H1 (cell line): ENCODE results near the gene DLGAP3. TPM values are rescaled to one million over a fixed set of nuclear protein-coding genes. Genes with fewer than 3 reads are reported as not detected.

Experiments used
- CTCF ChIA-PET: fragments of 300-600 bp; sonication (Branson Sonifier 250); formaldehyde crosslinking; loops from one replicate; lab custom pipeline; 2021; ENCODE audit not compliant: partially characterized antibody; lab: Charles Lee
- POLR2A ChIA-PET: fragments of 300-600 bp; sonication (Branson Sonifier 250); formaldehyde crosslinking; loops from one replicate; lab custom pipeline; 2021; ENCODE audit warnings: inconsistent platforms; ENCODE audit not compliant: partially characterized antibody; lab: Charles Lee
- DNase-seq, 2 experiments: peaks; one replicate each; pipeline versions ENCODE4 v3.0.0 to v3.0.0-alpha.2; 2010 to 2022; ENCODE audit warnings: low spot score in 2 of 2, low read depth in 1 of 2, mixed read lengths in 1 of 2
- FAIRE-seq: peaks from 2 replicates; lab custom pipeline; 2011; peaks lifted over from hg19 to GRCh38; lab: Jason Lieb, UNC
- H2AFZ ChIP-seq: 2 replicates; pipeline ENCODE4 v1.8.1; 2012; ENCODE audit warnings: low read length, inconsistent platforms
- H2AK5ac ChIP-seq: 2 replicates; pipeline ENCODE4 v1.6.1; 2013; ENCODE audit warnings: low read depth, low read length
- H2BK120ac ChIP-seq: replicated peaks from 2 replicates; pipeline ENCODE3; 2013; ENCODE audit warnings: low read depth, low read length, inconsistent platforms
- H2BK12ac ChIP-seq: 2 replicates; pipeline ENCODE4 v1.6.1; 2013; ENCODE audit warnings: low read depth, low read length
- H2BK15ac ChIP-seq: 2 replicates; pipeline ENCODE4 v1.6.1; 2013; ENCODE audit warnings: low read length
- H2BK20ac ChIP-seq: 2 replicates; pipeline ENCODE4 v1.6.1; 2013; ENCODE audit warnings: low read length
- H2BK5ac ChIP-seq: 2 replicates; pipeline ENCODE4 v1.6.1; 2013; ENCODE audit warnings: low read depth, low read length
- H3K14ac ChIP-seq: 2 replicates; pipeline ENCODE4 v1.6.1; 2013; ENCODE audit warnings: inconsistent platforms; ENCODE audit not compliant: insufficient read length
- H3K18ac ChIP-seq: 2 replicates; pipeline ENCODE4 v1.6.1; 2013; ENCODE audit warnings: low read length; ENCODE audit errors: extremely low read depth
- H3K23ac ChIP-seq: 2 replicates; pipeline ENCODE4 v1.6.1; 2013; ENCODE audit warnings: inconsistent platforms; ENCODE audit not compliant: insufficient read length
- H3K23me2 ChIP-seq: 2 replicates; pipeline ENCODE4 v1.6.1; 2013; ENCODE audit warnings: low read depth, low read length
- H3K27ac ChIP-seq: 2 replicates; pipeline ENCODE4 v1.6.1; 2011; ENCODE audit warnings: low read depth, low read length, inconsistent platforms
- H3K27me3 ChIP-seq, 4 experiments: replicated peaks in 1 of 4; 1 replicate in 1 of 4; 2 replicates in 3 of 4; pipeline versions ENCODE4 v1.6.1 to v1.8.1; 2011 to 2013; ENCODE audit warnings: low read length in 3 of 4, mild to moderate bottlenecking in 3 of 4, inconsistent platforms in 2 of 4, mixed read lengths in 2 of 4, moderate library complexity in 1 of 4; ENCODE audit not compliant: control insufficient read depth in 3 of 4, insufficient read depth in 3 of 4; ENCODE audit errors: extremely low read depth in 1 of 4
- H3K36me3 ChIP-seq, 4 experiments: 2 replicates each; pipeline versions ENCODE4 v1.6.1 to v1.8.1; 2011 to 2013; ENCODE audit warnings: mild to moderate bottlenecking in 4 of 4, low read length in 3 of 4, moderate library complexity in 2 of 4, control low read depth in 1 of 4, inconsistent platforms in 1 of 4; ENCODE audit not compliant: insufficient read depth in 4 of 4, control insufficient read depth in 2 of 4
- H3K4ac ChIP-seq: replicated peaks from 2 replicates; pipeline ENCODE3; 2013; ENCODE audit warnings: low read length, low read depth, mixed read lengths, inconsistent platforms; ENCODE audit not compliant: insufficient read length
- H3K4me1 ChIP-seq, 4 experiments: replicated peaks in 1 of 4; 1 replicate in 1 of 4; 2 replicates in 3 of 4; pipeline versions ENCODE4 v1.6.1 to v1.8.1; 2011 to 2013; ENCODE audit warnings: low read length in 3 of 4, inconsistent platforms in 2 of 4, mixed read lengths in 1 of 4; ENCODE audit not compliant: insufficient read depth in 4 of 4, control insufficient read depth in 3 of 4
- H3K4me2 ChIP-seq, 2 experiments: 2 replicates each; pipeline versions ENCODE4 v1.6.1 to v1.8.1; 2011 to 2013; ENCODE audit warnings: low read depth in 2 of 2, low read length in 2 of 2, control low read depth in 1 of 2, inconsistent platforms in 1 of 2, mild to moderate bottlenecking in 1 of 2; ENCODE audit not compliant: insufficient read depth in 1 of 2
- H3K4me3 ChIP-seq, 4 experiments: fragments of 200-600, 300-600 bp in 1 of 4; sonication (generic), shearing (Covaris generic), sonication (Bioruptor Twin) in 1 of 4; 2 replicates each; pipeline versions ENCODE4 v1.5.1 to v1.8.1; 2011 to 2016; ENCODE audit warnings: low read length in 4 of 4, low read depth in 3 of 4, control low read depth in 2 of 4, inconsistent platforms in 2 of 4, mild to moderate bottlenecking in 2 of 4, mixed read lengths in 1 of 4, moderate library complexity in 1 of 4; ENCODE audit not compliant: insufficient read depth in 2 of 4; ENCODE audit errors: extremely low read depth in 1 of 4
- H3K56ac ChIP-seq: replicated peaks from 2 replicates; pipeline ENCODE3; 2013; ENCODE audit warnings: low read depth, mild to moderate bottlenecking, mixed read lengths, low read length, inconsistent platforms; ENCODE audit not compliant: insufficient read length
- H3K79me1 ChIP-seq: 2 replicates; pipeline ENCODE4 v1.6.1; 2013; ENCODE audit warnings: low read depth, low read length, control low read depth
- H3K79me2 ChIP-seq, 2 experiments: 2 replicates each; pipeline versions ENCODE4 v1.6.1 to v1.8.1; 2012 to 2013; ENCODE audit warnings: low read length in 2 of 2, mild to moderate bottlenecking in 2 of 2, inconsistent platforms in 1 of 2; ENCODE audit not compliant: insufficient read depth in 2 of 2, control insufficient read depth in 1 of 2
- H3K9ac ChIP-seq, 4 experiments: replicated peaks in 1 of 4; 1 replicate in 1 of 4; 2 replicates in 3 of 4; pipeline versions ENCODE4 v1.6.1 to v1.8.1; 2011 to 2013; ENCODE audit warnings: low read depth in 3 of 4, low read length in 3 of 4, control low read depth in 2 of 4, mild to moderate bottlenecking in 2 of 4, moderate library complexity in 2 of 4, inconsistent platforms in 1 of 4; ENCODE audit errors: extremely low read depth in 1 of 4
- H3K9me3 ChIP-seq, 2 experiments: 2 replicates each; pipeline versions ENCODE4 v1.6.1 to v1.8.1; 2012 to 2013; ENCODE audit warnings: mild to moderate bottlenecking in 2 of 2, moderate library complexity in 2 of 2, control low read depth in 1 of 2, inconsistent platforms in 1 of 2, low read depth in 1 of 2, low read length in 1 of 2, mixed read lengths in 1 of 2; ENCODE audit not compliant: insufficient read depth in 2 of 2
- H4K20me1 ChIP-seq, 2 experiments: replicated peaks in 1 of 2; 2 replicates each; pipeline versions ENCODE3 to v1.8.1; 2011 to 2013; ENCODE audit warnings: inconsistent platforms in 2 of 2, low read length in 2 of 2, mild to moderate bottlenecking in 1 of 2; ENCODE audit not compliant: insufficient read depth in 2 of 2, control insufficient read depth in 1 of 2
- H4K5ac ChIP-seq: 2 replicates; pipeline ENCODE4 v1.6.1; 2013; ENCODE audit warnings: low read length, low read depth, mixed read lengths, inconsistent platforms; ENCODE audit not compliant: insufficient read length
- H4K8ac ChIP-seq: 2 replicates; pipeline ENCODE4 v1.8.0; 2013; ENCODE audit warnings: mild to moderate bottlenecking, moderate library complexity, low read length, inconsistent platforms; ENCODE audit not compliant: insufficient read depth; ENCODE audit errors: extremely low read depth
- H4K91ac ChIP-seq: replicated peaks from 2 replicates; pipeline ENCODE3; 2013; ENCODE audit warnings: low read length, mixed read lengths, inconsistent platforms; ENCODE audit not compliant: insufficient read length
- BACH1 ChIP-seq: IDR thresholded peaks from 2 replicates; pipeline ENCODE4 v1.6.1; 2012; ENCODE audit warnings: low read length, improper control_type of control experiment
- EGR1 ChIP-seq: IDR thresholded peaks from 2 replicates; pipeline ENCODE4 v1.6.1; 2011; ENCODE audit warnings: low read depth, low read length, borderline replicate concordance
- GABPA ChIP-seq: IDR thresholded peaks from 2 replicates; pipeline ENCODE4 v1.6.1; 2011; ENCODE audit warnings: mild to moderate bottlenecking, low read length, moderate library complexity, borderline replicate concordance; ENCODE audit not compliant: insufficient read depth
- WGBS, 2 experiments: shearing (Covaris generic) in 1 of 2; methylation state at CpG; one replicate each; pipeline versions ENCODE4 v1.1.6 to v1.1.7; 2013 to 2015; ENCODE audit warnings: low lambda C conversion rate in 2 of 2, mixed read lengths in 2 of 2, inconsistent platforms in 1 of 2, low coverage in 1 of 2, missing lambda C conversion rate in 1 of 2; ENCODE audit not compliant: insufficient replicate concordance in 2 of 2, insufficient coverage in 1 of 2, insufficient read length in 1 of 2; ENCODE audit errors: extremely low coverage in 1 of 2, missing lambda C conversion rate in 1 of 2; 5-methylcytosine and 5-hydroxymethylcytosine counted together
- long read RNA-seq, 2 experiments: library from RNA in 1 of 2; library from capped mRNA in 1 of 2; stranded (forward); transcript quantifications; one replicate each; pipeline ENCODE4 v2.0.0, GENCODE V29; 2021; ENCODE audit warnings: inconsistent platforms in 1 of 2
- polyA minus RNA-seq, 3 experiments: library from RNA; depleted of rRNA, polyadenylated mRNA; stranded (reverse); fragments of >200 nt; gene quantifications; 1 replicate in 2 of 3; 2 replicates in 1 of 3; pipeline ENCODE4 v1.2.3, GENCODE V29; 2011
- polyA plus RNA-seq, 7 experiments: library from polyadenylated mRNA; depleted of rRNA in 3 of 7; stranded (reverse) in 5 of 7; unstranded in 2 of 7; fragments of >200 nt in 5 of 7; fragments of 200-250 nt in 2 of 7; gene quantifications; 1 replicate in 5 of 7; 2 replicates in 1 of 7; 4 replicates in 1 of 7; pipeline versions ENCODE4 v1.2.1 to v1.2.3, GENCODE V29; 2011 to 2013; ENCODE audit warnings: missing spikeins in 2 of 7, mixed read lengths in 2 of 7
- total RNA-seq: library from RNA; stranded (reverse); fragmentation: NEBNext Ultra II Directional; extraction: Animal tissue kit (Norgen Biotek cat#: 25700); gene quantifications from 2 replicates; pipeline ENCODE4 v1.2.1, GENCODE V29; 2021

The DLGAP3 gene, protein sequence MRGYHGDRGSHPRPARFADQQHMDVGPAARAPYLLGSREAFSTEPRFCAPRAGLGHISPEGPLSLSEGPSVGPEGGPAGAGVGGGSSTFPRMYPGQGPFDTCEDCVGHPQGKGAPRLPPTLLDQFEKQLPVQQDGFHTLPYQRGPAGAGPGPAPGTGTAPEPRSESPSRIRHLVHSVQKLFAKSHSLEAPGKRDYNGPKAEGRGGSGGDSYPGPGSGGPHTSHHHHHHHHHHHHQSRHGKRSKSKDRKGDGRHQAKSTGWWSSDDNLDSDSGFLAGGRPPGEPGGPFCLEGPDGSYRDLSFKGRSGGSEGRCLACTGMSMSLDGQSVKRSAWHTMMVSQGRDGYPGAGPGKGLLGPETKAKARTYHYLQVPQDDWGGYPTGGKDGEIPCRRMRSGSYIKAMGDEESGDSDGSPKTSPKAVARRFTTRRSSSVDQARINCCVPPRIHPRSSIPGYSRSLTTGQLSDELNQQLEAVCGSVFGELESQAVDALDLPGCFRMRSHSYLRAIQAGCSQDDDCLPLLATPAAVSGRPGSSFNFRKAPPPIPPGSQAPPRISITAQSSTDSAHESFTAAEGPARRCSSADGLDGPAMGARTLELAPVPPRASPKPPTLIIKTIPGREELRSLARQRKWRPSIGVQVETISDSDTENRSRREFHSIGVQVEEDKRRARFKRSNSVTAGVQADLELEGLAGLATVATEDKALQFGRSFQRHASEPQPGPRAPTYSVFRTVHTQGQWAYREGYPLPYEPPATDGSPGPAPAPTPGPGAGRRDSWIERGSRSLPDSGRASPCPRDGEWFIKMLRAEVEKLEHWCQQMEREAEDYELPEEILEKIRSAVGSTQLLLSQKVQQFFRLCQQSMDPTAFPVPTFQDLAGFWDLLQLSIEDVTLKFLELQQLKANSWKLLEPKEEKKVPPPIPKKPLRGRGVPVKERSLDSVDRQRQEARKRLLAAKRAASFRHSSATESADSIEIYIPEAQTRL
- total RNA-seq (13.2 and 14.8 TPM in 2 replicates), polyA plus RNA-seq (2011; rRNA removed) (3.8 and 6.7 TPM in 2 replicates), polyA minus RNA-seq (2011; rRNA and poly(A)+ RNA removed) (1.6 TPM in 2 replicates)
- polyA plus RNA-seq (2011; cell fraction: cytosol; rRNA removed), result 3.6 TPM
- 5.0 TPM for polyA plus RNA-seq (2011; cell fraction: nucleus; rRNA removed)
- 3.8 to 10.6 TPM (median 8.4 TPM) in 4 replicates for polyA plus RNA-seq (2012, experiment 1 of 2)
- 4.7 TPM for polyA plus RNA-seq (2012, experiment 2 of 2)
- 7.6 TPM for polyA plus RNA-seq (2013, experiment 1 of 2)
- 7.8 TPM for polyA plus RNA-seq (2013, experiment 2 of 2)
- 4.3 TPM for polyA minus RNA-seq (2011; cell fraction: cytosol; rRNA and poly(A)+ RNA removed)
- 3.2 TPM for polyA minus RNA-seq (2011; cell fraction: nucleus; rRNA and poly(A)+ RNA removed)
- long read RNA-seq, experiment 1, partial matches to known transcripts, result 14 of 17 reads
- long read RNA-seq, experiment 1, other reads (novel, unspliced or antisense), result 2 of 17 reads
- long read RNA-seq, experiment 2, result 0 reads

DNA sequence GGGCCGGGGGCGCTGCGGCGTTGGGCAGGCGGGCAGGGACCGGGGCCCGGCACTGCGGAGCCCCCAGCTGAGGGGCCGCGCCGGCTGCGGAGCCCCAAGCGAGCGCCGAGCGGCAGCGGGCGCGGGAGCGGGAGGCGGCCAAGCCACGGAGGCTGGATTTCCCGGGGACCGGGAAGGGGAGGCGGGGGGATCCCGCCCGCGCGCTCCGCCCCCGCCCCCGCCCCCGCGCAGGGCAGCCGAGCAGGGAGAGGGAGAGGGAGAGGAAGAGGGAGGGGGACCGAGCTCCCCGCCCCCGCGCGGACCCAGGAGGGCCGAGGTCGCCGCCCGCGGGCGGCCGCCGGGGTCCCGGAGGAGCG lies at the start of gene DLGAP3:
TSS of gene DLGAP3 (minus strand) at position 154 of the 356 bp plus-strand sequence. CDS start 24,267 bp downstream, outside the sequence.
- H3K9ac ChIP-seq, result peak within 1 kb of the TSS in 1 of 4 experiments; percentile 57; a peak in 2 of 7 replicates
- POLR2A ChIA-PET, result interaction anchor here (0.7 to 3.0 kb wide), 9 partner anchors 10 to 250 kb away, joined by 3 to 12 read pairs (median 4); partner anchors contain the start of gene ZMYM6

More for the DNA sequence above, at the start of gene DLGAP3:
- no peaks in the 10 kb centered on the region for H3K79me2 ChIP-seq
- H2BK5ac ChIP-seq, result peak within 1 kb of the TSS; percentile 57; the same call in 1 of the 2 replicates
- H2BK120ac ChIP-seq, result no peak within 1 kb of the TSS
- peak within 1 kb of the TSS; percentile 90 for H3K4ac ChIP-seq
- no peak within 1 kb of the TSS for H3K27ac ChIP-seq
- peak within 1 kb of the TSS; percentile 57 to 80 (median 66) for H3K4me3 ChIP-seq
- H4K5ac ChIP-seq, result no peak within 1 kb of the TSS
- H3K79me1 ChIP-seq, result no peaks in the 10 kb centered on the region
- peaks cover 12% of the 10 kb centered on the region for H3K23me2 ChIP-seq
- H3K4me1 ChIP-seq, result peaks cover 8 to 9% (median 9%) of the 10 kb centered on the region in 4 experiments
- H4K91ac ChIP-seq, result peak within 1 kb of the TSS; percentile 79
- H4K20me1 ChIP-seq, result peaks cover 2 to 10% of the 10 kb centered on the region in 2 experiments
- H3K4me2 ChIP-seq, result peak within 1 kb of the TSS; percentile 88 to 100
- peak within 1 kb of the TSS; percentile 99 for H2BK15ac ChIP-seq
- 0% methylated on average over 16 of the region's 50 CpGs; no CpG with 5 or more reads in 1 of the 2 experiments for WGBS, 2 experiments
- TF ChIP-seq BACH1, result no peak
- peak; percentile 28; the same call in 1 of the 2 replicates for TF ChIP-seq EGR1
- TF ChIP-seq GABPA, result no peak
- TF ChIP-seq, all 59 proteins: peak for 1
- no peak within 1 kb of the TSS for H3K23ac ChIP-seq
- H3K18ac ChIP-seq, result peak within 1 kb of the TSS; percentile 60
- H3K27me3 ChIP-seq, result peaks cover 0 to 23% (median 21%) of the 10 kb centered on the region in 4 experiments; a peak in 6 of 7 replicates
- H3K36me3 ChIP-seq, result no peaks in the 10 kb centered on the region
- H2BK12ac ChIP-seq, result peak within 1 kb of the TSS; percentile 95; the same call in 1 of the 2 replicates
- peak within 1 kb of the TSS; percentile 58 for H4K8ac ChIP-seq
- H2BK20ac ChIP-seq, result no peak within 1 kb of the TSS; the same call in 1 of the 2 replicates
- no peak within 1 kb of the TSS for H3K14ac ChIP-seq
- H2AK5ac ChIP-seq, result peak within 1 kb of the TSS; percentile 91; the same call in 1 of the 2 replicates
- DNase-seq (peak in 1 of 2 experiments; percentile 69), FAIRE-seq (no peak)
- H3K56ac ChIP-seq, result no peak within 1 kb of the TSS
- H3K9me3 ChIP-seq, result no peaks in the 10 kb centered on the region
- CTCF ChIA-PET, result interaction anchor here (0.8 to 2.4 kb wide), 11 partner anchors 10 to 181 kb away, joined by 3 to 8 read pairs (median 3); partner anchors contain the start of gene SMIM12
- H2AFZ ChIP-seq, result no peak within 1 kb of the TSS
